GM21360 (cell line): ENCODE results near the gene CCDC146.

ENCODE experiments used
- ATAC-seq: cut with Tn5 transposase; IDR thresholded peaks from one replicate; pipeline ENCODE4 v1.9.1; 2021; ENCODE audit warnings: mild to moderate bottlenecking, moderate library complexity; ENCODE audit not compliant: unreplicated experiment

The CCDC146 gene

DNA sequence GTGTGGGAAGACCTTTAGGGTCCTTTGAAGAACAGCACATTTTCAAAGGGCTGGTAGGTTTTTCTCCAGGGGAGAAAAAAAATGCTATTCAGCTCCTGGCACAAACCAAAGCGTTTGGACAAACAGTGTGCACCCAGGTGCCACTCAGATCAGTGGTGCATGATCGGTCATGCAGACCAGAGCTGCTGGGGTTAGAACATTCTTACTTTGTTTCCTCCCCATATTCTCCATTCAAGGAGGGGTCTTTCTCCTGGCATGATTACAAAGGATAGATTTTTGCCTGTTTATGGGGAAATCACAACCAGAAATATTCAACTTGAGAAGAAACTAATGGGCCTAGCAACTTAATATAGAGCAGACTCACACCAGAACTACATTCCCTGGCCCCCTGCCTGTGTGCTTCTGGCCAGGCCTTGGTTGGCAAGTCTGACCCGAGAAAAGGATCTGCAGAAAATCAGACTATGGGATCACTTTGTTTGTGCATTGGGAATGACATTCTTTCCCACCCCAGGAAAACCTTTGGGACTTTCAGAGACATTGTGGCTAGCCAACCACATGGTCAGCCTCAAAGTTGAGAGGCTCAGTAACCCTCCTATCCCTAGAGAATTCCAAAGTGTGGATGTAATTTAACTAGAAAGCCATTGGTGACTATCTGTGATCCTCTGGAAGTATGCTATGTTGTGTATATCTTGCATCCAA, 159.5 kb downstream of the CCDC146 start:
- ATAC-seq = no peak

DNA sequence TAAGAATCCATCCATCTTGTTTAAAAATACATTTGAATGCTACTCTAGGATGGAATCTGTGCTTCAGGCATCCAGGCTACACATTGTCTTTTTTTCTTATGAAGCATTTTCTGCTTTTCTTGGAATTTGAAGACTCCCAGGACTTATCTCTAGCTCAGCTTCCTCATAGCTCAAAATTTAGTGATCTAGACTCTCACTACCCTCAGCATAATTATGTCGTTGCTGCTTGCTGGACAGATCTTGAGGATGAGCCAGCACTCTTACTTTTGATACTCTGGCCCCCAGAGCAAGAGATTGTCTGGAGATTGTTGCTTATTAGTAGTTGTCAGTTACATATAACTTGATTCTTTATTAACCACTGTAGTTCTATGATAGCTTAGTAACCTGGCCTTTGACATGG, 160.5 kb downstream of the CCDC146 start:
- no peak for ATAC-seq

DNA sequence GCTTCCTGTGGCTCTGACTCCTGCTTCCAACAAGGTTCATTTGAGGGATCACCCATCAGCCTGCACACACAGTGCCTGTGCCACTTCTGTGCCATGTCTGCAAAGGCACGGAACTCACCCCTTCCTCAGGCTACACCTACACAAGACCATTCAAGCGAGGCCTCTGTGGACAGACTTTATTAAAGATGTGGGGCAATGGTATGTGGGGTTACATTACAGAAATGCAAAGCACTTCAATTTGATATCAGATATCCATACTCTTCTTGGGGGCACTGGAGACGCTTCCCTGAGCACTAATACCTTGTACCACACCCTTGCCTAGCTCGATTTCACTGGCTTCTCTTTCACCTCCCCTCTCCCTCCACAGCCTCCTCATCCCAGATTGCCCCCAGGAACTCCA, 161.6 kb downstream of the CCDC146 start:
- ATAC-seq = no peak

DNA sequence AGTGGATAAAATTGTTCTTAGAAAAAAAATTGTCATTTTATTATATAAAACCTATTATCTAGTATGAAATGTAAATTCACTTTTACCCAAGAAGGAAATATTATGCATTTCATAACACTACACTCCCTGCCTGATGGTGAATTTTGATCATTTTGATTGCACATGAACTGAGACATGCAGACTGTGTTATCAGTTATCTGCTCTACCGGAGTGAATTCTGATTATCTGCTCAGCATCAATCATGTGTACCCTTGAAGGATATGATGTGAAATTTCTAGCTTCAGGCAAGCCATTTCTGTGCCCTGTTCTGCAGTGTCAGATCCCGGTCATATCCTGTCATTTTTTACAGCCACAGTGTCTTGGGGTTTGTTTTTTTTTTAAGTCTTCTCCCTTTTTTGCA, 162.2 kb downstream of the CCDC146 start:
- ATAC-seq = no peak

DNA sequence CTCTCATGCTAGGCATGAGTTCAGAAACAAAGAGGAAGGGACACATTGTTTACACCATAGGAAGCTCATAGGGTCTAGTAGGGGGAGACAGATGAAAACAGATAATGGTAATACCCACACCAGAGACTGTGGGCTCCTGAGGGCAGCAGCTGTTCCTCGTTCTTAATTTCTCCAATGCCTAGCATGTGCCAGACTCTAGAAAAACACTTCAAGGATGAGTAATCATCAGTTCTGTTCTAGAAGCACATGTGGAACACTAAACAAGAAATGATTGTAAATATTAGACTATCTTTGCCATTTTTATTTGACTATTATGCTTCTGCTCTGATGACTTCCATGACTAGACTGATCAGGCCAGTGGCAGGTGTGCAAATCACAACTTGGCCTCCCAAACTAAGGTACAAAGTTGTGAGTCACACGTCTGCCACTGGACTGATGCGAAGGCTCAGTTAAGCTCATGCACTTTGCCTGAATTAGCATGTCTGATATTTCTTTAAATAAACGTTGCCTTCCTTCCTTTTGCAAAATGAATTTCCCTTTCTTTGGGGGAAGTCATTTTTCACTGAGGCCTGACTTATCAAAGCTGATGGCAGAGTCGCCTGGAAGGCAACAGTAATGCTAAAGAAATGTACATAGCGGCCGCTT, 166.4 kb downstream of the CCDC146 start:
- no peak for ATAC-seq

DNA sequence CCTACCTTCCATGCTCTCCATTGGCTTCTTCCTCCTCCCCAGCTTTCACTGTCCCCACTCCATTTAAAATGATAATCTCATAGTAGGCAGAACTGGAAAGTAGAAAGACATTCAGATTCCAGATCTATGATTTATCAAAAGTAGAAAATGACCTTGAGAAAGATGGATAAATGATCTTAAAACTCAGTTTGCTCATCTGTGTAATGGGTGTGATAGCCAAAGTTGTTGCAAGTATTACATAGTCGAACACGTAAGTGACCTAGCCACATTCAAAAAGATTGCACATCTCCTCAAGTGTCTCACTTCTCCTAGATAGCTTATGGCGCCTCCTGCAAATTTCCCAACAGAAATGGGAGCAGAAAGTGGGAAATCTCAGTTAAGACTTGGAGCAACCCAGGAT, 167.0 kb downstream of the CCDC146 start:
- no peak for ATAC-seq

DNA sequence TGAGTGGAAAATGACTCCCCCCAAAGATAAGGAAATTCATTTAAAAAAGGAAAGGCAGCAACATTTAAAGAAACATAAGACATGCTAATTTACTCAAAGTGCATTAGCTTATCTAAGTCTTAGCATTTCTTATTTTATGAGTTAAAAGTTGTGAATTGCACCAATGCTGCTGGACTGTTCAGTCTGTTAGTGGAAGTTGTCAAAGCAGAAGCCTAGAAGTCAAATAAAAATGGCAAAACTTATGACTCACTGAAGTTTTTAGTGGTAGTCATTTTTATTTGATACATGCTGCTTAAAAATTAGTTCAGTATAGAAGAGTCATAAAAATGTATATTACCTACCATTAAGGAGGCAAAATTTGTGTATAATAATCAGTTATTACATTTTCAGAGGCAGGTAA, 168.0 kb downstream of the CCDC146 start:
- ATAC-seq = no peak

DNA sequence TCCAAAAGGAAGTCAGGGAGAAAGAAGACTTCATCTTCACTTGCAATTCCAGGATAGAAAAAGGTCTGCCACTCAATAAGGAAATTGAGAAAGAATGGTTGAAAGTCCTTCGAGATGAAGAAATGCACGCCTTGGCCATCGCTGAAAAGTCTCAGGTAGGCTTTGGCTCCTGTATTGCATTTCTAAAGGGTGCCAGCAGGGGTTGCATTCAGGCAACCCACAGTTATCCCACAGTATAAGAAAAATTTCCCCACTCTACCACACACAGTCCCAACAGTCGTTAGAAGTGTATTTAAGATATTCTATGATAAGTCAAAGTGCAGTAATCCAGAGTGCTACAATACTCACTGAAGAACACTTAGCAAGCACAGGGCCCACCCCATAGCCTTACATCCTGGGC, 170.6 kb downstream of the CCDC146 start:
- no peak for ATAC-seq

DNA sequence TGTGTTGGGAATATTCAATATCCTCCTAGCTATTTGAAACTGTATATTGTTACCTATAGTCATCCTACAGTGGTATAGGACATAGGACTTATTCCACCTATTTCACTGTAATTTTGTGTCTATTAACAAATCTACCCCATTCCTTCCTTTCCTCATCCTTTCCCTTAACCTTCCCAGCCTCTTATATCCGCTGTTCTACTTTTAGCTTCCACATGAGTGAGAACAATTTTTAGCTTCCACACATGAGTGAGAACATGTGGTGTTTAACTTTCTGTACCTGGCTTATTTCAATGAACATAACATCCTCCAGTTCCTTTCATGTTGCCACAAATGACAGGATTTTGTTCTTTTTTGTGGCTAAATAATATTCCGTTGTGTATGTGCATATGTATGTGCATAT, 173.1 kb downstream of the CCDC146 start:
- ATAC-seq = no peak

DNA sequence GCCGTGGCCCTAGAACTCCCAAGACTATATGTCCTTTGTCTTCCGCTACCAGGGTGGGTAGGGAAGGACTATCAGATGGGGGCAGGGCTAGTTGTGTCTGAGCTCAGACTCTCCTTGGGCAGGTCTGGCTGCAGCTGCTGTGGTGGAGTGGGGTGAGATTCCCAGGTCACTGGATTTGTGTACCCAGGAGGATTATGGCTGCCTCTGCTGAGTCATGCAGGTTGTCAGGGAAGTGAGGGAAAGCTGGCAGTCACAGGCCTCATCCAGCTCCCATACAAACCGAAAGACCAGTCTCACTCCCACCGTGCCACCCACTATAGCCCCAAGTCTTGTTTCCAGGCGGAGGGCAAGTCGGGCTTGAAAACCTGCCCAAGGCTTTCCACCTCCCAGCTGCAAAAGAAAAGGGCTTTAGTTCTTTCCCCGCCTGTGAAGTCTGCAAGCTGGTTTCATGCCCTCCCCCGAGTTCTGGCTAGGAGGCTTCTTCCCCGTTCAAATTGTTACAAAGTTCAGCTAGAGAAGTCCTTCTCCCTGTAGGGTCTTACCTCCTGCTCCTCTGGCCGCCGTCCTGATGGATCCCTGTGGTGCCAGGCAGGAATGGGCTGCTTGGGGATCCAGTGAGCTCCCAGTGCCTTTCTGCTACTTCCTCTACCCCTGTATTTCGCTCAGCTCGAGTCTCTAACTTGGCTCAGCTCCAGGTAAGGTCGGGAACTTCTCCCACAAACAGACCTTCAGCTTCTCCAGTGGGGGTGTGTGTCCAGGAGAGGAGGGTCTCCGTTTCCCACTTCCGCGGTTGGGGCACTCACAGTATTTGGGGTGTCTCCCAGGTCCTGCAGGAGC, 184.0 kb downstream of the CCDC146 start:
- ATAC-seq = no peak

DNA sequence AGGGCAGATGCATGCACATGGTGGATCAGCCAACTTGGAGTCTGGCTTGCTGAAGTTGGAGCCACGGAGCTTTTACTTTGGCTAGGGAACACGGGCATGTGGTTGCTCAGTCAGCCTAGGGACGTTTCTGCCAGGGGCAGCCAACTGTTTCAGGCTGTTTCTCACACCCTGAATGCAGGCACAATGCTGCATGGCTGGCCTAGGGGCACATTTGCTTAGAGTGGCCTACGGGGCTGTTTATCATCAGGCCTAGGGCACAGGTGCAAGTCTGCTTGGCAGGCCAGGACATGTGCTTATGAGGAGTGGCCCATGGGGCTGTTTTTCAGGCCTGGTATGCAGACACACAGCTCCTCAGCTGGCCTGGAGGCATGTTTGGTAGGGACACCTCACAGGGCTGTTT, 186.4 kb downstream of the CCDC146 start:
- ATAC-seq = no peak

DNA sequence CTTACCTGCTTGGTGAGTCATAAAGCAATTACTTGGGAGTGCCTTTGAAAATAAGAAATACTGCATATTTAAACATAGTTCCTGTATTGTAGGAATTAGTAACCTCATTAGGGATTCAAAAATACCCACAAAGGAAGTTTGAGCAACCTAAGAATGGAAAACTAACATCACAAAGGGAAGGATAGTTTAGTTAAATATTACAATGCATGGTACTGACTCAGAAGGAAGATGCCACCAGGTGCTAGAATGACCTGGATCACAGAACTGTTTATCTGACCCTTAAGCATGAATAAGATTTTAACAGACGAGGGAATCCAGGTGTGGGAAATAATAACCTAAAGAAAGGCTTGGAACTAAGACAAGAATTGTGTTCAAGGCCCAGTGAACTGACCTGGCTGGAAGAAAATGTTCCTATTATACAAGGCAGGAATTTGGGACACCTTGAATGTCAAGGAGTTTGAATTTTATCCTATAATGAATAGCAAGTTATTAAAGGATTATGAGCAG, 187.4 kb downstream of the CCDC146 start:
- no peak for ATAC-seq

DNA sequence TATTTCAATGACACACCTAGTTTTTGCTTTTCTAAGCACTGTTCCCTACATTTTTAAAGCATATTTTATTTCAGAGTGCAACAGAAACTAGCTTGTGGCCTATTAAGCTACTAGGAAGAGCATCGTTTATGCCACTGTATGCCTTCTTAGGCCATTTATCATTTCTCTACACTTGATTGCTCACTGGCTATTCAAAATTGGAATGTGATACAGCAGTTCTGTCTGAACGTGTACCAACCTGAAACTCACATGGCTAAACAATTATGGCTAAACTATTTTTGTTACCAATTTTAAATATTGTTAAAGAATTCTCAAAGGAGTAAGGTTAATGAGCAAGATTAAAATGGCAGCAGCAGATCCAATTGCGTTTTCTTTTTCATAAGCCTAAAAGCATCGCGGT, 188.6 kb downstream of the CCDC146 start:
- no peak for ATAC-seq

DNA sequence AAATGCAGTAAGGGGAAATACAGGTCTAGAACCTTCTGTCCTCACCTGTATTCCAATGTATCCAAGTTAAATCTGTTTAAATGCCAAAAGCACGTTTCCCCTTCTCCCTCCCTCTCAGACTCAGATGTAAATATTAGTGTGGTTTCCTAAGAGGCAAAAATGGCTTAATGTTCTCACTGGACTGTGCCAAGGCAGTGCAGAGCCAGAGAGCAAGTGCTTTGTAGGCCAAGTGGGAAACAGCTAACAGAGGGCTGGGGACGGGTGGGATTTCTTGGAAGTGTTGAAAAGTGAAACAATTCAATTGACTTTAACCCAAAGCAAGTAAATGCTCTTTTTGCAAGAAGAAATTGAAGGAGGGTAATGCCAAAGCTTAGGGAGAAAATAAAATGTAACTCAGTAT, 190.7 kb downstream of the CCDC146 start:
- ATAC-seq = no peak

DNA sequence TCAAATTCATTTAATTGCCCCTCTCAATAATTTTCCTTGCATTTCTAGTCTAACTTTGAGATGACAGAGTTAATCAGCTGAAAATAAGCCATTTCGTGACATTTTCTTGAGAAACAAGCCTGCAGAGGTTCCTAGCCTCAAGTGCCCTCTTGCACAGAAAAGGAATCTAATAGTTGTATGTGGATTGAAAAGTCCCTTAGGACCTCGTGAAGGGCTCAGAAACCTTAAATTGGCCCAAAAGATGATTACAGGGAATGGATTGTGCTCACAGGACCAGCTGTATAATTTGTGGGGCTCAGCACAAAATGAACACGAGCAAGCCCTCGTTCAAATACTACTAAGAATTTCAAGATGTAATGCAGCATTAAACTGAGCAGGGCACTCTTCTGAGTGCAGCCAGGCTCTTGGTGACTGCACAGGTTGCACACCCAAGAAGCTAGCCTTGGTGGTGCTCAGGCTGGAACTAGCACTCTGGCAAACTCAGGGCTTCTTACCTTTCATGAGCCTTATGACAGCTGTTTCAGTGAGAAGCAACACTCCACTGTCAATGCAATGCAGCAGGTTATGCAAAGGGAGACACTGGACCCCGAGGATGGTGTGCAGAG, 191.6 kb downstream of the CCDC146 start:
- no peak for ATAC-seq

DNA sequence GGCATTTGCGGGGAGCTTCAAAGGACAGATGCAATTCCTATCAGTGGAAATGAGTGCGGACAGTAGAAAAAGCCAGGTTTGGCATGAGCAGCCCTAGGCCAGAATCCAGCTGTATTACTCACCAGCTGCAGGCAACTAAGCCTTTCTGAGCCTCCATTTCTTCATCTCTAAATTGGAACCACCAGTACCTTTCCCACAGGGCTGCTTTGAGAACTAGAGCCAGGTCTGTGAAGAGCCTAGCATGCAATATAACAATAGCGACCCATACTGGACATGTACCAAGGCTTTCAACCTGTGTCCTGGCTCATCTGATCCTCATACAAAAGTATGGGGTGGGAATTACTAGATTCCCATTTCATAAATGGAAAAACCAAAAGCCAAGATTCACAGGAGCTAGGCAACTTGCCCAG, 192.8 kb downstream of the CCDC146 start:
- no peak for ATAC-seq

DNA sequence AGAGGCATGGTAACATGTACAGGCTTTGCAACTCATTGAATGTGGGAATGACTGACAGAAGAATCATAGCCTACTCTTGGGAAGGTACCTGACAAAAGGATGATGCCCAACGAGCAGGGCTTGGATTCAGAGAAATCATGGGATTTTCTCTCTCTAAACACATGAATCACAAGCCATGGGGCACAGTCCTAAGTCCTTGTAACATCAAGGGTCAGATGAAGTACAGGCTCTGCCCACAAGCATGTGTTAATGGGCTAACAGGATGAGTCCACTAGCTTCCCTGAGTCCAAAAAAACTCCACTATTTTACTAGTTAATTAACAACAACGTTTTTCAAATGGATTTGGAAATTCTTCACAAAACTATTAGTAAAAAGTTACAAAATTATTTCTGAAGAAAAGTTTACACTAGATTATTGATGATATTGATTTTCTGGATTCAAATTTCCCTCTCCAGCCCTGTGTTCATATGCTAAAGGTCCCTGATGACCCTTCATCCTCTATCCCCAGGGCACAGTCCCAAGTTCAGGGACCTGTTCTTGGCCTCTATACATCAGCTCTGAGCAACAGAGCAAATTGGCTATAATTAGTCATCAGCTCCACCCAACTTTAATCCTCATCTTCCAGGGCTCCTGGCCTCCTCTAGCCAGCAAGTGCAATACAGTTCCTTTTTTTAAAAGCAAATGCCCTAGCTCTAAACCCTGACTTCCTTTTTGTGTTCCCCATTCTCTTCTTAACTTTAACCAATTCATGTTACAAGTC, 194.0 kb downstream of the CCDC146 start:
- no peak for ATAC-seq

DNA sequence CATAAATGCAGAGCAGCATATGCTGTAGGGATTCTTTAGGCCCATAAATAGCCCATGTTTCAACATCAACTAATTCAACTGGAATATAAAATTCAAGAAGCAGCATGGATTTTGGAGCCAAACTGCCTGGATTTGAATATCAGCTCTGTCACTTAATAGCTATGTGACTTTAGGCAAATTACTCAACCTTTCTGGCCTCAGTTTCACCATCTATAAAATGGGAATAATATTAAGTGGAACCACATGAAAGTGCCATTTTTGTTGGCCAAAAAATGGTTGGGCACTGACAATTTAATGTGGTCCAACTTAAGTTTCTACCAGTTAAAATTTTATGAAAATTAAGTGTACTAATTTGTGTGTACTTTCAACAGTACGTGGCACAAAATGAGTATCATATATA, 195.6 kb downstream of the CCDC146 start:
- no peak for ATAC-seq

DNA sequence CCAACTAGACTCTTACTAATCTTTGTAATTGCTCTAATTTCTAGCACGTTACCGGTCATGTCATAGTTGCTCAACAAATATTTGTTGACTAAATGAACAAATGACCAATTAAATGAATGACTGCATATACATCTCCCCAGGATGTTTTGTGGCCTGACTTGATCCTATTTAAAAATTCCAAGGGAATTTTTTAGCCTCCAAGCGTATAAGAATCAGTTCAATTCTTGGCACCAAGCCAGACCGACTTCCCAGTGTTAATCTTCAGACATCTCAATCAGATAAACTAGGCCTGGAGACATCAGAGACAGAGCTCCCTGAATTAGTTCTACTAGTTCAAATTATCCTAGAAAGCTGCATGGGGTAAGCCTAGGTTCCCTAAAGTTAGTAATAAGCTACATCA, 197.7 kb downstream of the CCDC146 start:
- no peak for ATAC-seq

DNA sequence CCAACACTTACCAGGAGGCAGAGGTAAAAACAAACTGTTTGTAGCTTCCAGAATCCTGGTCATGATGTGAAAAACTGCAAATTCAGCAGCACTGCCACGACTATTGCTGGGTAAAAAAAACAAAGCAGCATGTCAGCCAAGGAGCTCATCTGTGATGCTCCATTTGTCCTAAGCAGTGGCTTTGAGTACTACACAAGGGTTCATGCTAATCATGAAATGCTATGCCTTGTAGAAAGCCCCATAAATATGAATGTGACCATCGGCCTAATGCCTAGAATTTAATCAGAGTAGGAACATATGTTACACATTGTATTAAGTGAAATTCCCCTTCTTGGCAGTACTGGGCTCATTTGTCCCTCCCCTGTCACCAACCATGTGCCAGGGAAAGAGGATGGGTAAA, 198.3 kb downstream of the CCDC146 start:
- no peak for ATAC-seq

DNA sequence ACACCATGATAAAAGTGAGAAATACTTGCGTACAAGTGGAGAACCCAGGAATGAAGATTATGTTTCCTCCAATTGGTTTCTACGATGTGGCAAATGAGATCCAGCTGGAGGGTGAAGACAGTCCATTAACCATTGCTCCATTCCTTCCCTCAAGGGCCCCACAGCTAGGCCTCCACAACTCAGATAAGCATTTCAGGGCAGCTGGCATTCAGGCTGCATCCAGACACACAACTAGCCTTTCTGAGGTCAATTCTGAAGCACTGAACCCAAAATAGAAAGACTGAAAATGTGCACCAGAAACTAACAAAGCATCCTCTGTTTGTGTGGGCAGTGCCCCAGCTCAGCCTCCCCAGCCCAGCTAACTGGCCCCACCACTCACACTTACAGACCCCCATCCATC, 198.9 kb downstream of the CCDC146 start:
- no peak for ATAC-seq
